ENCODE measurements around the gene SAMHD1. TPM values are rescaled to one million over a fixed set of nuclear protein-coding genes. Genes with fewer than 3 reads are reported as not detected.

The SAMHD1 gene
- total and polyA plus RNA-seq, 12 donors, result 14.0 to 105 (median 30.8) TPM

DNA sequence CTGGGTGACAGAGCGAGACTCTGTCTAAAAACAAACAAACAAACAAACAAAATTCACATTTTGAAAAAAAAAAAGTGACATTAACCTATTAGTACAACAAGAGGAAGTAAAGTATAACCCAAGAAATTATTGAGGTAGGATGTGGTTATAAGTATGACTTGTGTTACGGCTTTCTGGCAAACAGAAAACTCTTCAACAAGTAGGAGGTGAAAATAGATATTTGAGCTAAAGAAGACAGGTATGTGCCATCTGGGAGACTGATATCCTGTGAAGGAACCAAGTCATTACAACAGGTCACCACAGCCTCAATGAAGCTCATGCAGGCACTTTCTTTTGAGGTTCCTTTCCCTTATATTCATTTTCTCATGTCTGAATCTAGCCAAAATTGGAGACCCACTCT, 46.8 kb downstream of the SAMHD1 start:
- Histone ChIP-seq H3K27ac (no peak overlapping the region), H3K4me1 (no peaks in the 10 kb centered on the region), H3K27me3 (no peaks in the 10 kb centered on the region), H3K9me3 (no peaks in the 10 kb centered on the region), H3K4me3 (no peak overlapping the region), H3K36me3 (peaks cover 0 to 100% (median 39%) of the 10 kb centered on the region in 9 donors)
- no peak for ATAC-seq
- no peak for DNase-seq
- 96 to 97% methylated on average over 2 of the region's 2 CpGs for WGBS, 2 donors
- TF ChIP-seq, protein P1, sequence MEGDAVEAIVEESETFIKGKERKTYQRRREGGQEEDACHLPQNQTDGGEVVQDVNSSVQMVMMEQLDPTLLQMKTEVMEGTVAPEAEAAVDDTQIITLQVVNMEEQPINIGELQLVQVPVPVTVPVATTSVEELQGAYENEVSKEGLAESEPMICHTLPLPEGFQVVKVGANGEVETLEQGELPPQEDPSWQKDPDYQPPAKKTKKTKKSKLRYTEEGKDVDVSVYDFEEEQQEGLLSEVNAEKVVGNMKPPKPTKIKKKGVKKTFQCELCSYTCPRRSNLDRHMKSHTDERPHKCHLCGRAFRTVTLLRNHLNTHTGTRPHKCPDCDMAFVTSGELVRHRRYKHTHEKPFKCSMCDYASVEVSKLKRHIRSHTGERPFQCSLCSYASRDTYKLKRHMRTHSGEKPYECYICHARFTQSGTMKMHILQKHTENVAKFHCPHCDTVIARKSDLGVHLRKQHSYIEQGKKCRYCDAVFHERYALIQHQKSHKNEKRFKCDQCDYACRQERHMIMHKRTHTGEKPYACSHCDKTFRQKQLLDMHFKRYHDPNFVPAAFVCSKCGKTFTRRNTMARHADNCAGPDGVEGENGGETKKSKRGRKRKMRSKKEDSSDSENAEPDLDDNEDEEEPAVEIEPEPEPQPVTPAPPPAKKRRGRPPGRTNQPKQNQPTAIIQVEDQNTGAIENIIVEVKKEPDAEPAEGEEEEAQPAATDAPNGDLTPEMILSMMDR (IDR thresholded peaks at IDR 0.05), result no peak
- intact Hi-C loops (cut with DNase I), result no loop called here

DNA sequence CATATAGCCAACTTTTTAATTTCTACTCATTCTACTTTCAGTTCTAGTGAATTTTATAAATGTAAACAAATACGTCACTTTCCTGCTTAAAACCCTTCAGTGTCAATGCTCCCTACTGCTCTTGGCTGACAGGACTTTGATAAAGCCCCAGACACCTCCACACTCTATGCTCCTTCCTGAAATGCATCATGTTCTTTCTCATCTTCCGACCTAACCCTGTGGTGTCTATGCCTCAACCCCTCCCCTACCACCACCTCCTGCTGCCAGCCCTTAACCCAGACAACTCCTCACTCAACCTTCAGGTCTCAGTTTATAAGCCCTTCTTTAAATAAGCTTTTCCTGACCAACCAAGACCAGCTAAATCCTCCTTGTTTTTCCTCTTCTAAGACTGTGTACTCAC, 56.5 kb downstream of the SAMHD1 start:
- WGBS, 2 donors, result 74% methylated on average over 2 of the region's 2 CpGs
- intact Hi-C loops (cut with DNase I), result no loop called here
- H3K9me3 ChIP-seq, result no peaks in the 10 kb centered on the region
- peaks cover 0 to 100% (median 45%) of the 10 kb centered on the region in 9 donors for H3K36me3 ChIP-seq
- TF ChIP-seq, protein P1 (IDR thresholded peaks at IDR 0.05), result no peak
- H3K27me3 ChIP-seq, result no peaks in the 10 kb centered on the region
- H3K27ac ChIP-seq, result no peak overlapping the region
- ATAC-seq, result no peak
- no peak for DNase-seq
- no peak overlapping the region for H3K4me3 ChIP-seq
- no peaks in the 10 kb centered on the region for H3K4me1 ChIP-seq

DNA sequence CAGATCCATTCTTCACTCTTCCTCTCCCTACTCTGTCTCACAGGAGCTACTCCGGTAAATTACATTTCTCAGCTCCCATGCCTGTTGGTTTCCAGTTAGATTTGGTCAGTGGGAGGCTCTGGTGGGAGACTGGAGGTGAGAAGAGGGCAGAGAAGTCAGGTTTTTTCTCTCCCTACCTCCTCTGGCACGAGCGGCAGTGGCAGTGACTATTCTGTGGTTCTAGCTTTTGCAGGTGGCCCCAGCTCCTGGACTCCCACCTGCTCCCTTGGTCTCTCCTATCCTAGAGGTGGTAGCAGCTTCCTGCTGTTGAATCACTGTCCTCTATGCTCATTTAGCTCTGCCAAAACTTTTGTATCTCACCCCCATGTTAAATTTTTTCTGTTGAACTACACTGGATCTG, 57.7 kb downstream of the SAMHD1 start:
- whole genome bisulfite sequencing, 2 donors, result 94 to 96% methylated on average over 3 of the region's 3 CpGs
- intact Hi-C loops (cut with DNase I), result no loop called here
- H3K27me3 ChIP-seq, result no peaks in the 10 kb centered on the region
- DNase-seq (no peak), ATAC-seq (no peak)
- no peaks in the 10 kb centered on the region for H3K4me1 ChIP-seq
- TF ChIP-seq, protein P1 (IDR thresholded peaks at IDR 0.05), result no peak
- H3K4me3 ChIP-seq, result no peak overlapping the region
- peaks cover 0 to 100% (median 45%) of the 10 kb centered on the region in 9 donors for H3K36me3 ChIP-seq
- H3K9me3 ChIP-seq, result no peaks in the 10 kb centered on the region
- H3K27ac ChIP-seq, result no peak overlapping the region

DNA sequence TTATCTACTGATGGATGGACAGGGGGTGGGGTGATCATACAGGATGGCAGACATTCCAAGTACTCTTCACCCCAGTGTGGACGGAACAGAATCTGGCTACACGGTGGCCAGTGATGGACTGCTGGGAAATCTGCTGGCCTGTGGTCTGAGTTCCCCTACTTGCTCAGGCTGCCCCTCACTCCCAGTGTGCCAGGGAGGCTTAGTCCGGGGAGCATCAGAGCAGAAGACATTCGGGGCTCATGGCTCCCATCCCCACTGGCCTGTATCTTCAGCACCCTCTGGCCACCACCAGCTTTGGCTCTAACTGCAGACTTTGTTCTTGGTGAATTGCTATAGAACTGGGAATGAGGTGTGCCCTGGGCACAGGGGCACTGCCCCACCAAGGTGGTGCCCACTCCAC, 60.3 kb downstream of the SAMHD1 start:
- DNase-seq (no peak), ATAC-seq (no peak)
- H3K27me3 ChIP-seq, result no peaks in the 10 kb centered on the region
- TF ChIP-seq, protein P1 (IDR thresholded peaks at IDR 0.05), result no peak
- H3K36me3 ChIP-seq, result peaks cover 0 to 75% (median 31%) of the 10 kb centered on the region in 9 donors
- no peaks in the 10 kb centered on the region for H3K9me3 ChIP-seq
- 83 to 86% methylated on average over 4 of the region's 4 CpGs for WGBS, 2 donors
- H3K4me1 ChIP-seq, result peaks cover 0 to 13% (median 11%) of the 10 kb centered on the region in 9 donors
- H3K4me3 ChIP-seq, result no peak overlapping the region
- intact Hi-C loops (cut with DNase I), result no loop called here
- H3K27ac ChIP-seq, result no peak overlapping the region
